Activated CD8-positive, alpha-beta T cell treated with anti-CD3 and anti-CD28 coated beads for 36 hours (primary cell): ENCODE results near the gene ACADSB. TPM values are rescaled to one million over a fixed set of nuclear protein-coding genes. Genes with fewer than 3 reads are reported as not detected.

Source experiments
- ATAC-seq: fragments of 200-7000 bp; cut with Tn5 transposase; one replicate; pipeline ENCODE4 v1.10.0; 2021; ENCODE audit warnings: mild to moderate bottlenecking, moderate library complexity
- CTCF ChIA-PET: fragments of 350-600 bp; sonication (Branson Sonifier 250); formaldehyde crosslinking; loops from one replicate; lab custom pipeline; 2021; ENCODE audit warnings: antibody characterized with exemption; lab: Charles Lee
- POLR2A ChIA-PET: fragments of 350-600 bp; sonication (Branson Sonifier 250); formaldehyde crosslinking; loops from one replicate; lab custom pipeline; 2021; ENCODE audit warnings: antibody characterized with exemption; lab: Charles Lee
- DNase-seq: peaks from one replicate; pipeline ENCODE4 v3.0.0-alpha.2; 2020
- H3K27ac Mint-ChIP-seq: one replicate; pipeline ENCODE4 v1.8.0; 2021; ENCODE audit warnings: mild to moderate bottlenecking, mixed read lengths
- H3K27me3 Mint-ChIP-seq: one replicate; pipeline ENCODE4 v1.8.0; 2021; ENCODE audit warnings: mixed read lengths
- H3K36me3 Mint-ChIP-seq: one replicate; pipeline ENCODE4 v1.8.0; 2021; ENCODE audit warnings: low read depth, mixed read lengths
- H3K4me1 Mint-ChIP-seq: one replicate; pipeline ENCODE4 v1.8.0; 2021; ENCODE audit warnings: low read depth, mixed read lengths
- H3K4me3 Mint-ChIP-seq: one replicate; pipeline ENCODE4 v1.8.0; 2021; ENCODE audit warnings: mild to moderate bottlenecking, moderate library complexity, mixed read lengths
- H3K9me3 Mint-ChIP-seq: one replicate; pipeline ENCODE4 v1.8.0; 2021; ENCODE audit warnings: mixed read lengths
- intact Hi-C: fragments of 100-400 bp; cut with micrococcal nuclease; formaldehyde crosslinking; loops from one replicate; pipeline ENCODE4 v1.10.0; 2022
- total RNA-seq, 2 experiments: library from RNA; stranded (reverse); gene quantifications; one replicate each; pipeline ENCODE4 v1.2.3, GENCODE V29; 2021
- TF ChIP-seq, protein P1 (sequence below): fragments of 200-600 bp; IDR thresholded peaks from one replicate; pipeline ENCODE4 v1.8.0; 2022; ENCODE audit warnings: antibody characterized with exemption, mild to moderate bottlenecking

ACADSB gene
- total RNA-seq, 2 experiments from 2014 or later, result 19.7 to 20.7 TPM

DNA sequence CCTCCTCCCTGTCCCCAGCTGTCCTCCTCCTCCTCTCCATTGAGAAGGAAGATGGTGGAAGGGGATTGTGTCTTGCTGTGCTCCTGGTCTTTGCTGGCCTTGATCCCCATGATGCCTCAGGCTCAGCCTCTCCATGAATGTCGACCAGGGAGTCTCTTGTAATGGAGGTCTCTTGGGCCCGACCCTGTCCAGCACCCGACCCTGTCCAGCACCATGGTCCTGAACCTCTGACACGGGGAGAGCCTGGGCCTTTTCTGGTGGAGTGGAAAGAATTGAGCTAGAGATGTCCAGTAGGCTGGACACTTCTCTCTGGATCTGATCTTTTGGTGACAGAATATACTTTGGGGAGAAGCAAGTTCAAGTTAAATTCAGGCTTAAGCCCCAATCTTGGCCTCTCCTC is 84.7 kb downstream of the ACADSB start:
- Mint-ChIP-seq H3K4me1 (peaks cover 3% of the 10 kb centered on the region), H3K27me3 (peaks cover 5% of the 10 kb centered on the region), H3K36me3 (no peaks in the 10 kb centered on the region), H3K27ac (no peak overlapping the region), H3K9me3 (no peaks in the 10 kb centered on the region), H3K4me3 (no peak overlapping the region)
- DNase-seq (no peak), ATAC-seq (no peak)
- CTCF ChIA-PET, result no interaction called here
- intact Hi-C loops, result no loop called here
- TF ChIP-seq, protein P1, sequence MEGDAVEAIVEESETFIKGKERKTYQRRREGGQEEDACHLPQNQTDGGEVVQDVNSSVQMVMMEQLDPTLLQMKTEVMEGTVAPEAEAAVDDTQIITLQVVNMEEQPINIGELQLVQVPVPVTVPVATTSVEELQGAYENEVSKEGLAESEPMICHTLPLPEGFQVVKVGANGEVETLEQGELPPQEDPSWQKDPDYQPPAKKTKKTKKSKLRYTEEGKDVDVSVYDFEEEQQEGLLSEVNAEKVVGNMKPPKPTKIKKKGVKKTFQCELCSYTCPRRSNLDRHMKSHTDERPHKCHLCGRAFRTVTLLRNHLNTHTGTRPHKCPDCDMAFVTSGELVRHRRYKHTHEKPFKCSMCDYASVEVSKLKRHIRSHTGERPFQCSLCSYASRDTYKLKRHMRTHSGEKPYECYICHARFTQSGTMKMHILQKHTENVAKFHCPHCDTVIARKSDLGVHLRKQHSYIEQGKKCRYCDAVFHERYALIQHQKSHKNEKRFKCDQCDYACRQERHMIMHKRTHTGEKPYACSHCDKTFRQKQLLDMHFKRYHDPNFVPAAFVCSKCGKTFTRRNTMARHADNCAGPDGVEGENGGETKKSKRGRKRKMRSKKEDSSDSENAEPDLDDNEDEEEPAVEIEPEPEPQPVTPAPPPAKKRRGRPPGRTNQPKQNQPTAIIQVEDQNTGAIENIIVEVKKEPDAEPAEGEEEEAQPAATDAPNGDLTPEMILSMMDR, result no peak
- POLR2A ChIA-PET, result no interaction called here

DNA sequence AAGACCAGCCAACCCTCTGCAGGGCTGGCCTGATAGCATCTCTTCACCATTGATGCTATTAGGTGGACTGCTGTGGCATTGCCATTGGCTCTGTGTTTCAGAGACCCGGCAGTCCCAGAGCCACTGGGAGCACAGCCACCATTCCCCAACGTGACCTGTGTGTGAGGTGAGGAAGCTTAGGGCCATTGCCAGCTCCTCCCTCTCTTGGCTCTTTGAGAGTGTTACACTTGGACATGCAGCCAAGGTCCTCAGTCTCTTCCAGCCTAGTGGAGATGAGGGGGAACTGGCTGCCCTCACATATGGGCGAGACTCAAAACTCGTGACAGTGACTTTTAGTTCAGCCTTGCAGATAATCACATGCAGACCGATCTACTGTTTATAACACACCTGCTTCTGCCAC is 87.6 kb downstream of the ACADSB start:
- H3K27me3 Mint-ChIP-seq, result peaks cover 4% of the 10 kb centered on the region
- H3K27ac Mint-ChIP-seq, result no peak overlapping the region
- POLR2A ChIA-PET, result no interaction called here
- TF ChIP-seq, protein P1, result no peak
- no peaks in the 10 kb centered on the region for H3K36me3 Mint-ChIP-seq
- ATAC-seq (no peak), DNase-seq (no peak)
- CTCF ChIA-PET, result no interaction called here
- H3K9me3 Mint-ChIP-seq, result no peaks in the 10 kb centered on the region
- intact Hi-C loops, result no loop called here
- H3K4me1 Mint-ChIP-seq, result no peaks in the 10 kb centered on the region
- H3K4me3 Mint-ChIP-seq, result no peak overlapping the region

DNA sequence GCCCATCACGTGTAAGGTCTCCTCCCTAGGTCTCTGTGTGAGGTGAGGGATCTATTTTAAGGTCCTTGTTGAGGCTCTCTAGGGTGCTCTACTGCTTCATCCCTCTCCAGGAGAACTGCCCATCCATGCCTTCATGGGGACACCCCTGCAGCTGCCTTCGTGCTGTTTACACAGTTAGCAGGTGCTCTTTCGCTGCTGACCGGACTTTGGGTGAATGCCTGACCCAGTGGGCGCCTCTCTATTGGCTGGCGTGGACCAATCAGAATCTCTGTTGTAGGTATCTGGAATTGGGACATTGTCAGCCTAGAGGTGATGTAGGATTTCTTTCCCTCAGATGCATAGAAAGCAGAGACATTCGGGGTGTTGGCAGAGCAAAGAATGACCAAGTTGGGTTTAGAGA is 88.2 kb downstream of the ACADSB start:
- no peaks in the 10 kb centered on the region for H3K9me3 Mint-ChIP-seq
- H3K36me3 Mint-ChIP-seq, result no peaks in the 10 kb centered on the region
- intact Hi-C loops, result no loop called here
- ATAC-seq, result no peak
- ChIA-PET POLR2A (no interaction called here), CTCF (no interaction called here)
- no peak for DNase-seq
- no peak overlapping the region for H3K27ac Mint-ChIP-seq
- H3K4me3 Mint-ChIP-seq, result no peak overlapping the region
- no peaks in the 10 kb centered on the region for H3K4me1 Mint-ChIP-seq
- TF ChIP-seq, protein P1, result no peak
- peaks cover 4% of the 10 kb centered on the region for H3K27me3 Mint-ChIP-seq

DNA sequence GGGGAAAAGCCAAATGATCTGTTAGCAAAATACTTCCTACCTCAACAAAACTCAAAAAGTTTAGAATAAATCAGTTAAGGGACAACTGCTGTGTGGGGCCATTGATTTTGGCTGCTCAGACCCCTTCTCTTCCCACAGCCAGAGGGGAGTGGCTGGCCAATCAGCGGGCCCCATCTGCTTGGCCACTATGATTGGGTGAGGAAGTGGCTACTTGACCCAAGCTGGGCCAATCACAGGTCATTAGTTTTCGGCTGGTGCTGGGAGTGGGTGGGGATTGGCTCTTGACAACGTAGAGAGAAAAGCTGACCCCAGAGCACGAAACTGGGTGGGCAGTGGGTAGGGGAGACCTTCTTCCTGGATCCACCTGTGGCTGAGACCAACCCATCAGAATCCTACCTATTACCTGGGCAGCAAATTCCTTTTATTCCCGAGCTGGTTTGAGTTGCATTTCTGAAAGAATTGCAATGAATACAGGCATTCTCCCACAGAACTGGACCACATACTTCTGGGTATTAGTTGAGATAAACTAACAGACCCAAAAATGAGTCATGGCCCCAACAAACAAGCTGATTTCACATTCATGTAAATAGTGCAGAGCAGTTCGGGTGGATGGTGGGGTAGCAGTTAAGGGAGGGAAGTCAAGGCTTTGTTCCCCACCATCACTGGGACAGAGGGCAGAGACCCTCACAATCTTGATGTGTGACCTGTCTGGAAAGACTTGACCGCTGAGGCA is 91.4 kb downstream of the ACADSB start:
- DNase-seq, result no peak
- H3K9me3 Mint-ChIP-seq, result no peaks in the 10 kb centered on the region
- TF ChIP-seq, protein P1, result no peak
- no peaks in the 10 kb centered on the region for H3K36me3 Mint-ChIP-seq
- peaks cover 3% of the 10 kb centered on the region for H3K27me3 Mint-ChIP-seq
- no peak overlapping the region for H3K4me3 Mint-ChIP-seq
- H3K4me1 Mint-ChIP-seq, result no peaks in the 10 kb centered on the region
- intact Hi-C loops, result no loop called here
- H3K27ac Mint-ChIP-seq, result no peak overlapping the region
- ChIA-PET POLR2A (no interaction called here), CTCF (no interaction called here)
- no peak for ATAC-seq

DNA sequence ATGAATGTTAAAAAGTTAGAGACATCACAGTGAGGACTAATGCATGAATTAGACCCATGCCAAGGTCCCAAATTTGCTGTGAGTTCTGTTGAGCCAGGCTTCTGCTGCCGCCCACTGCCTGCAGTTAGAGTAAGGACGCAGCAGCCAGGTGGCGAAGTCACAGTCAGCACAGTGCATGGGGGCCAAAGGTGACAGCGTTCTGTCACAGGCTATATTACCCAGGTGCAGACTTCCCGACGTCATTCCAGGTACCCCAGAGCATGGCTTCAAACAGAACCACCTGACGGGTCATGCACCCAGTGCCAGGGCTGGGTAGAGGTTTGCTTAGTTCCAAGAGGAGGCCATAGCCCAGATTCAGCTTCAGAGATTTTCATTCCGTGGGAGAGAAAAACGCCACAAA is 93.1 kb downstream of the ACADSB start:
- Mint-ChIP-seq H3K4me3 (no peak overlapping the region), H3K9me3 (no peaks in the 10 kb centered on the region), H3K27ac (no peak overlapping the region), H3K27me3 (peaks cover 3% of the 10 kb centered on the region), H3K4me1 (no peaks in the 10 kb centered on the region), H3K36me3 (no peaks in the 10 kb centered on the region)
- ATAC-seq (no peak), DNase-seq (no peak)
- intact Hi-C loops, result no loop called here
- POLR2A ChIA-PET, result interaction anchor here (0.5 kb wide), 1 partner anchor 1168 kb away, joined by 7 read pairs; no protein-coding TSS in a partner anchor
- CTCF ChIA-PET, result no interaction called here
- TF ChIP-seq, protein P1, result no peak
